Common myeloid progenitor, CD34-positive (primary cell): ENCODE results near the gene IMP4.

ENCODE experiments used
- CTCF ChIA-PET: fragments of 350-600 bp; sonication (Branson Sonifier 250); formaldehyde crosslinking; loops from one replicate; lab custom pipeline; 2021; ENCODE audit warnings: antibody characterized with exemption; lab: Charles Lee
- POLR2A ChIA-PET: fragments of 350-600 bp; sonication (Branson Sonifier 250); formaldehyde crosslinking; loops from one replicate; lab custom pipeline; 2021; ENCODE audit warnings: antibody characterized with exemption; lab: Charles Lee
- DNase-seq, 3 donors: peaks; one replicate each; pipeline versions ENCODE4 v3.0.0 to v3.0.0-alpha.2; 2013
- H3K27ac ChIP-seq, 2 experiments: 1 replicate in 1 of 2; 2 replicates in 1 of 2; pipeline ENCODE4 v1.7.0; 2013; ENCODE audit warnings: inconsistent platforms in 2 of 2, low read length in 2 of 2, mild to moderate bottlenecking in 2 of 2, low read depth in 1 of 2, moderate library complexity in 1 of 2; ENCODE audit not compliant: severe bottlenecking in 2 of 2, insufficient read depth in 1 of 2, poor library complexity in 1 of 2
- H3K27me3 ChIP-seq, 5 experiments: replicated peaks in 2 of 5; 1 replicate in 3 of 5; 2 replicates in 2 of 5; pipeline versions ENCODE4 v1.6.1 to v1.7.0; 2013; ENCODE audit warnings: low read length in 4 of 5, mild to moderate bottlenecking in 2 of 5, moderate library complexity in 2 of 5, inconsistent platforms in 1 of 5; ENCODE audit not compliant: insufficient read depth in 5 of 5, control insufficient read depth in 4 of 5
- H3K36me3 ChIP-seq, 4 experiments: 1 replicate in 2 of 4; 2 replicates in 2 of 4; pipeline versions ENCODE4 v1.6.1 to v1.7.0; 2013; ENCODE audit warnings: low read length in 3 of 4, control low read depth in 1 of 4, mild to moderate bottlenecking in 1 of 4; ENCODE audit not compliant: control insufficient read depth in 4 of 4, insufficient read depth in 4 of 4
- H3K4me1 ChIP-seq, 4 experiments: 1 replicate in 3 of 4; 2 replicates in 1 of 4; pipeline versions ENCODE4 v1.6.1 to v1.7.1; 2013; ENCODE audit warnings: low read length in 3 of 4, mild to moderate bottlenecking in 3 of 4, control low read depth in 1 of 4, inconsistent platforms in 1 of 4, moderate library complexity in 1 of 4; ENCODE audit not compliant: control insufficient read depth in 4 of 4, insufficient read depth in 4 of 4; ENCODE audit errors: control extremely low read depth in 1 of 4
- H3K4me3 ChIP-seq, 7 experiments: 1 replicate in 4 of 7; 2 replicates in 3 of 7; pipeline versions ENCODE4 v1.5.1 to v1.7.0; 2013; ENCODE audit warnings: mild to moderate bottlenecking in 7 of 7, low read length in 6 of 7, moderate library complexity in 6 of 7, inconsistent platforms in 2 of 7, low read depth in 2 of 7, control low read depth in 1 of 7; ENCODE audit not compliant: insufficient read depth in 4 of 7, control insufficient read depth in 1 of 7; ENCODE audit errors: extremely low read depth in 1 of 7
- H3K9me3 ChIP-seq, 5 experiments: 1 replicate in 4 of 5; 2 replicates in 1 of 5; pipeline versions ENCODE4 v1.6.1 to v1.7.1; 2013; ENCODE audit warnings: low read length in 4 of 5, mild to moderate bottlenecking in 2 of 5, inconsistent platforms in 1 of 5, low read depth in 1 of 5, moderate library complexity in 1 of 5; ENCODE audit not compliant: control insufficient read depth in 4 of 5, insufficient read depth in 2 of 5; ENCODE audit errors: control extremely low read depth in 1 of 5
- WGBS: methylation state at CpG from one replicate; pipeline ENCODE4 v1.1.5; 2013; ENCODE audit not compliant: insufficient coverage; 5-methylcytosine and 5-hydroxymethylcytosine counted together

Gene IMP4

GRCh38 chr2:130347220-130347925 is 4.7 kb downstream of the IMP4 start:
- POLR2A ChIA-PET: no interaction called here

DNA sequence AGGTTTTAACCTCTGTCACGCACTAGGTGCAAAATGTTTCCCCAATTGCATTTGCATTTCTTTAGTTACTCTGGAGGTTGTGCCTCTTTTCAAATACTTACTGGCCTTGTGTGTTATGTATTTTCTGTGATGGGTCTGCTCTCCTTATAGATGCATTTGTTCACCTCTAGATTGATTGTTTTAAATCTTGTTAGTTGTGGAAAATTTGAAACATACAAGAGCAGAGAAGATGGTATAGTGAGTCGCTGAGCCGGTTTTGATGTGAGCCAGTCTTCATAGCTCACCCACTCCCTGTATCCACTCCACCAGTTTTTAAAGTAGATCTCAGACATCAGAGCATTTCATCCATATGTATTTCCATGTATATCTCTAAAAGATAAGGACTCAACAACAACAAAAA is 6.5 kb downstream of the IMP4 start:
- H3K27ac ChIP-seq: no peak overlapping the region
- H3K4me3 ChIP-seq: no peak overlapping the region
- CTCF ChIA-PET: no interaction called here
- H3K27me3 ChIP-seq: no peaks in the 10 kb centered on the region
- peaks cover 0 to 11% (median 10%) of the 10 kb centered on the region in 4 experiments for H3K4me1 ChIP-seq
- peaks cover 15 to 46% (median 39%) of the 10 kb centered on the region in 4 experiments for H3K36me3 ChIP-seq
- H3K9me3 ChIP-seq: no peaks in the 10 kb centered on the region
- DNase-seq: no peak
- WGBS: 100% methylated on average over 1 of the region's 3 CpGs
- POLR2A ChIA-PET: no interaction called here

More at GRCh38 chr2:130347220-130347925, 4.7 kb downstream of the IMP4 start:
- H3K27me3 ChIP-seq: no peaks in the 10 kb centered on the region
- no peaks in the 10 kb centered on the region for H3K9me3 ChIP-seq
- peaks cover 0 to 16% (median 15%) of the 10 kb centered on the region in 4 experiments for H3K4me1 ChIP-seq
- H3K27ac ChIP-seq: no peak overlapping the region
- no peak overlapping the region for H3K4me3 ChIP-seq
- CTCF ChIA-PET: interaction anchor here (0.6 kb wide), 1 partner anchor 37 kb away, joined by 3 read pairs; no protein-coding TSS in a partner anchor
- DNase-seq: no peak
- H3K36me3 ChIP-seq: peaks cover 15 to 46% (median 39%) of the 10 kb centered on the region in 4 experiments
- 100% methylated on average over 4 of the region's 7 CpGs for WGBS

DNA sequence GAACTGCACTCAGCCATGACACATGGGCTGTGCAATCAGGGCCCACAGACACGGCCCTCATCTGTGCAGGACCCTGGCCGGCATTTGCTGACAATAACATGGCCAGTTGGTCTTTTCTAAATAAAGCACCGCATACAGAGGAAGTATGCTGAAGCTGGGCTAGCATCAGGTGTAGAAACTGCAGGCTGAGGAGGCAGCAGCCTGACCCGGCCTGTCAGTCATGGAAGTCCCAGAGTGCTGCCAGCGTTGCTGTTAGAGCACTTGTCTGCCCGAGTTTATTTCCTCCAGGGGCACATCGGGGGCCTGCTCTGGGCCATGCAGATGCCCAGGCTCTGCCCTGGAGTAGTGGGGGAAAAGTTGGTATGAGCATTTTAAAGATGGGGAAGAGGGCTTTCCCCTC is 9.0 kb downstream of the IMP4 start:
- Histone ChIP-seq H3K27ac (no peak overlapping the region), H3K9me3 (no peaks in the 10 kb centered on the region), H3K36me3 (peaks cover 4 to 23% (median 18%) of the 10 kb centered on the region in 4 experiments), H3K27me3 (peaks cover 0 to 3% (median 0%) of the 10 kb centered on the region in 5 experiments), H3K4me1 (peaks cover 0 to 30% (median 26%) of the 10 kb centered on the region in 4 experiments), H3K4me3 (peak overlapping the region in 1 of 7 experiments; percentile 16)
- ChIA-PET POLR2A (no interaction called here), CTCF (interaction anchor here (0.7 to 2.0 kb wide), 4 partner anchors 9 to 39 kb away, joined by 3 to 11 read pairs (median 4); partner anchors contain the start of gene IMP4)
- WGBS: 64% methylated on average over 4 of the region's 7 CpGs
- no peak for DNase-seq

- H3K4me3 ChIP-seq: peak overlapping the region in 2 of 7 experiments; percentile 16 to 28
- H3K9me3 ChIP-seq: no peaks in the 10 kb centered on the region
- no peak overlapping the region for H3K27ac ChIP-seq
- DNase-seq: peak in 1 of 3 donors; percentile 12
- H3K4me1 ChIP-seq: peaks cover 0 to 33% (median 28%) of the 10 kb centered on the region in 4 experiments
- peaks cover 4 to 17% (median 14%) of the 10 kb centered on the region in 4 experiments for H3K36me3 ChIP-seq
- WGBS: 33% methylated on average over 4 of the region's 7 CpGs
- POLR2A ChIA-PET: no interaction called here
- H3K27me3 ChIP-seq: peaks cover 0 to 6% (median 0%) of the 10 kb centered on the region in 5 experiments
- CTCF ChIA-PET: interaction anchor here (0.7 to 2.0 kb wide), 4 partner anchors 10 to 38 kb away, joined by 3 to 11 read pairs (median 4); partner anchors contain the start of gene IMP4
Measured at GRCh38 chr2:130352237-130352636, 9.5 kb downstream of the IMP4 start.

DNA sequence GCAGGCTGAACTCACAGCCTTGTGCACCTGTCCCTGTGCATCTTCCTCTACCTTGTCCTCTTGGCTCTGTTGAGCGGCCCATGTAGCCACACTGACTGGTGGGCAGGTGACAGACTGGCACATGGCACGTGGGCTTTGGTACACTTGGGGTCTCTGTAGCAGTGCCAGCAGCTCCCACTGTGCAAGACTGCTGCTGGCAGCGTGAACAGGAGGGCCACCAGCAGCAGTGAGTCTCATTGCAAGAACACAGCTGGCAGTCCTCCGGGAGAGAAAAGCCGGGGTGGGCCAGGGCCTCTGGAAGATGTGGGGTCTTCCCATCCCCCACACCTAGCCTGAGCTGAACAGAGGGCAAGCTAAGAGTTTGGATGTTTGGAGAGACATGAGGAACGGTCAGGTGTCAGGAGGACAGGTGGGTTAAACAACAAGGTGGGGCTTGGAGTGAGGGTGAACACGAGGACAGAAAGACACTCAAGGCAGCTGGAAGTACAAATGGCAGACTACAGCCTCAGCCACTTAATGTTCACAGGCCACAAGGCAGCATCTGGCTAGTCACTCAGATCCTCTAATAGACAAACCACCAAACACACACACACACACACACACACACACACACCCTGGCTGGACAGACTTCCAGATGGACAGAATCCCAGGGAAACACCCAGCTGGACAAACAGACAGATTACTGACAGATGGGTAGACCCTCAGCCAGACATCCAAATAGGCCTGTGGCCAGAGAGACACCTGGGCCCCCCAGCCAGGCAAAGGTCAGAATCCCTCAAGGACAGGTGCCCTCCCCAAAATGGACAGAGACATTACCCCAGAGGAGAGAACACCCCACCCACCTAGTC is 10.8 kb downstream of the IMP4 start:
- DNase-seq: no peak
- 100% methylated on average over 5 of the region's 7 CpGs for WGBS
- H3K27ac ChIP-seq: no peak overlapping the region
- H3K9me3 ChIP-seq: no peaks in the 10 kb centered on the region
- peaks cover 0 to 33% (median 28%) of the 10 kb centered on the region in 4 experiments for H3K4me1 ChIP-seq
- H3K36me3 ChIP-seq: peaks cover 0 to 6% (median 1%) of the 10 kb centered on the region in 4 experiments
- ChIA-PET POLR2A (no interaction called here), CTCF (interaction anchor here (0.9 to 2.0 kb wide), 5 partner anchors 11 to 36 kb away, joined by 3 to 11 read pairs (median 4); partner anchors contain the start of gene IMP4)
- H3K4me3 ChIP-seq: no peak overlapping the region
- peaks cover 0 to 6% (median 0%) of the 10 kb centered on the region in 5 experiments for H3K27me3 ChIP-seq

DNA sequence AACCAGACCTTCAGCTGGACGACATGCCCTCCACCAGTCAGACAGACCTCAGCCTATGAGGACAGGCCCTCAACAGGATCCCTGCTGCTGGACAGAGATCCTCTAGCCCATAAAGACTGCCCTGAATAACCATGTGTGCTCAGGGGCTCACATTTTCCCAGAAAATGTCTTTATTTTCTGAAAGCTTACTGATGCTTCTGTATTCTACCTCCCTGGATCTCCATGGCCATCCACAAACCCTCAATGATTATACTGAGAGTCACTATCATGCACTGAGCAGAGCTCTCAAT is 11.4 kb downstream of the IMP4 start:
- peaks cover 0 to 6% (median 0%) of the 10 kb centered on the region in 5 experiments for H3K27me3 ChIP-seq
- POLR2A ChIA-PET: no interaction called here
- H3K36me3 ChIP-seq: peaks cover 0 to 2% (median 0%) of the 10 kb centered on the region in 4 experiments
- H3K9me3 ChIP-seq: no peaks in the 10 kb centered on the region
- no peak for DNase-seq
- WGBS: 92% methylated on average over 1 of the region's 1 CpG
- CTCF ChIA-PET: interaction anchor here (0.9 to 1.6 kb wide), 4 partner anchors 17 to 35 kb away, joined by 3 to 4 read pairs (median 4); no protein-coding TSS in a partner anchor
- no peak overlapping the region for H3K27ac ChIP-seq
- H3K4me1 ChIP-seq: peaks cover 0 to 33% (median 28%) of the 10 kb centered on the region in 4 experiments
- no peak overlapping the region for H3K4me3 ChIP-seq
